H1 (cell line): ENCODE results near the gene TMEM220.
A peak's percentile ranks its signal among the peaks of the same experiment; 100 is the strongest.

Experiments
- GABPA ChIP-seq: IDR thresholded peaks from 2 replicates; pipeline ENCODE4 v1.6.1; 2011; ENCODE audit warnings: mild to moderate bottlenecking, low read length, moderate library complexity, borderline replicate concordance; ENCODE audit not compliant: insufficient read depth
- POLR2A ChIP-seq, 2 experiments: IDR thresholded peaks; 1 replicate in 1 of 2; 2 replicates in 1 of 2; pipeline ENCODE4 v1.6.1; 2011; ENCODE audit warnings: low read depth in 2 of 2, low read length in 2 of 2, mild to moderate bottlenecking in 2 of 2; ENCODE audit errors: control extremely low read depth in 1 of 2
- SP1 ChIP-seq: IDR thresholded peaks from 2 replicates; pipeline ENCODE4 v1.6.1; 2011; ENCODE audit warnings: low read depth, low read length

DNA sequence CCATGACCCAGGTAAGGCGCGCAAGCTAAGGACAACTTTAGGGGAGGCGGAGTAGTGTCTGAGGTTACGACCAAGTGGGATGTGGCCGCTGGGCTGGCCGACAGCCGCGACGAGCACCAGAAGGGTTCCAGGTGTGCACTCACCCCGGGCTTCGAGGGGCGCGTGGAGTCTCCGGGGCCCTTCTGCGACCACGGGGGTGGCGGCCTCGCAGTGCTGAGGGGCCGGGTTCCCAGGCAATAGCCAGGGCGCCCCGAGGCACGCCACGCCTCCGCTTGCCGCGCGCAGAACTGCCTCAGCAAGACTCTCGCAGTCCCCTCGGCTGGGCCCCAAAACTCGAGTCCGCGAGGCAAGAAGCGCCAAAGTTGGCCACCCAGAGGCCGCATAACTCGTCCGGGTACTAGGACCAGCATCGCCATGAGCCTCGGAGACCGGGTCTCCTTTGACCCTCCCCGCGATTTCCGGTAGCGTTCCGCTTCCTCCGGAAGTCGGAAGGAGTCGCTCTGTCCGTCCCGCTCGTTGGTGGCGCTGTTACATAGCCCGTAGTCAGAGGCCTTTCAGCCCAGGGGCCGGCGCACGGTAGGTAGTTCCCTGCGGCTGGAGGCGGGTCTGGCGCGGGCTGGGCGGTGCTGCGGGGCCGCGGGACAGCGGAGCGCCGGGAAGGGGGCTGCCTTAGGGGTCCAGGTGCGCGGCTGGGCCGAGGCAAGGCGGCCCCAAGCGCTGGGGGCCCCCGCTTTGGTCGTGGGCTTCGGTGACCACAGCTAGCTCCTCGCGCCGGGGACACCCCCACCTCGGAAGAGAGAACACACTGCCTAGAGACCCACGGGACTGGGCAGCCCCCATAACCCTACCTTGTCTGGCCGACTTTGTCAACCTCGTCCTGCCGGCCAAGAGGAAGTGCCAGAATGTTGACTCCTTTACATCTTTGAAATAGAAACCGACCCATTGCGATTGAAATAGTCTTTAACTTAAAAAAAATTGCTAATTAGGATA, 32.4 kb downstream of the TMEM220 start, which contains the start of the genes ADPRM and SCO1:
- TF ChIP-seq SP1 (0 out of 2 replicates have a peak, but pooled peaks have one; percentile 32), POLR2A (IDR thresholded peaks at IDR 0.05; ENCODE audit: control extremely low read depth in 1 of 2, low read depth in 2 of 2, low read length in 2 of 2) (peak in 1 of 2 experiments; percentile 97; a peak in 2 of 3 replicates), GABPA (peak; percentile 96)
